Putamen (tissue), 1 donor: ENCODE data around the gene ASB15.

ENCODE experiments used
- DNase-seq: peaks from one replicate; pipeline ENCODE4 v3.0.0-alpha.2; 2016; ENCODE audit warnings: low spot score

The ASB15 gene

GRCh38 chr7:123635551-123636359, 34.1 kb downstream of the ASB15 start:
- DNase-seq = no peak

GRCh38 chr7:123637203-123637602, 35.6 kb downstream of the ASB15 start:
- DNase-seq = no peak

- no peak for DNase-seq
Measured at GRCh38 chr7:123637878-123638277, 36.3 kb downstream of the ASB15 start.

GRCh38 chr7:123639631-123640030, 38.0 kb downstream of the ASB15 start:
- DNase-seq = no peak

- DNase-seq = no peak
Measured at GRCh38 chr7:123640583-123640982, 39.0 kb downstream of the ASB15 start.

- DNase-seq = no peak
Measured at GRCh38 chr7:123641901-123642300, 40.3 kb downstream of the ASB15 start.

- DNase-seq = no peak
Measured at GRCh38 chr7:123643495-123644441, 42.1 kb downstream of the ASB15 start.

GRCh38 chr7:123645516-123645915, 43.9 kb downstream of the ASB15 start:
- no peak for DNase-seq

GRCh38 chr7:123647106-123647730, 45.6 kb downstream of the ASB15 start:
- no peak for DNase-seq

- DNase-seq = no peak
Measured at GRCh38 chr7:123649964-123650363, 48.3 kb downstream of the ASB15 start.

GRCh38 chr7:123650595-123650994, 49.0 kb downstream of the ASB15 start:
- DNase-seq = no peak

GRCh38 chr7:123652406-123652805, 50.8 kb downstream of the ASB15 start:
- no peak for DNase-seq

GRCh38 chr7:123653162-123653561, 51.5 kb downstream of the ASB15 start:
- no peak for DNase-seq

- no peak for DNase-seq
Measured at GRCh38 chr7:123655614-123656013, 54.0 kb downstream of the ASB15 start, which contains the start of gene LMOD2. TSS of gene LMOD2 (plus strand) at chr7:123655866. CDS start at chr7:123655964, 98 bp downstream.

GRCh38 chr7:123656544-123657303, 55.1 kb downstream of the ASB15 start:
- no peak for DNase-seq

GRCh38 chr7:123657304-123657685, 55.7 kb downstream of the ASB15 start:
- no peak for DNase-seq

GRCh38 chr7:123658023-123658422, 56.4 kb downstream of the ASB15 start:
- DNase-seq = no peak

- DNase-seq = no peak
Measured at GRCh38 chr7:123660514-123661354, 59.1 kb downstream of the ASB15 start.

- no peak for DNase-seq
Measured at GRCh38 chr7:123661765-123662164, 60.1 kb downstream of the ASB15 start.

GRCh38 chr7:123662293-123662692, 60.7 kb downstream of the ASB15 start:
- no peak for DNase-seq

- DNase-seq = no peak
Measured at GRCh38 chr7:123662755-123663154, 61.1 kb downstream of the ASB15 start.
